K562 (cell line): ENCODE data around the gene RAP1A. TPM values are rescaled to one million over a fixed set of nuclear protein-coding genes. Genes with fewer than 3 reads are reported as not detected.

Experiments
- ATAC-seq: fragments of 200-7000 bp; cut with Tn5 transposase; 3 replicates; pipeline ENCODE4 v1.9.1; 2020; ENCODE audit warnings: moderate library complexity
- BruUV-seq: library from RNA; stranded (reverse); fragments of 400-500 nt; replicated peaks from 2 replicates; lab custom pipeline; 2021; lab: Mats Ljungman, UMichigan
- CTCF ChIA-PET: fragments of 300-600 bp; formaldehyde crosslinking; extraction: SDS; loops from one replicate; lab custom pipeline; 2021; ENCODE audit warnings: low intra/inter-chr PET ratio; lab: Yijun Ruan, JAX
- POLR2A ChIA-PET: fragments of 300-600, 350-650 bp; sonication (Branson Sonifier 250); formaldehyde crosslinking; extraction: SDS; loops from one replicate; lab custom pipeline; 2021; ENCODE audit warnings: antibody characterized with exemption, inconsistent platforms; lab: Yijun Ruan, JAX
- DNase-seq, 4 experiments: peaks; one replicate each; pipeline versions ENCODE4 v3.0.0 to v3.0.0-alpha.2; 2011 to 2018; ENCODE audit warnings: low spot score in 3 of 4, mixed read lengths in 3 of 4; ENCODE audit errors: extremely low read depth in 1 of 4
- FAIRE-seq: peaks from 2 replicates; lab custom pipeline; 2011; peaks lifted over from hg19 to GRCh38; lab: Jason Lieb, UNC
- H2AFZ ChIP-seq: 2 replicates; pipeline ENCODE4 v1.6.0; 2011; ENCODE audit warnings: low read depth, low read length, control low read depth, inconsistent platforms
- H3K27ac ChIP-seq: fragments of 200-600 bp; 3 replicates; pipeline ENCODE4 v1.8.0; 2011; ENCODE audit warnings: low read depth, mild to moderate bottlenecking, control low read depth, inconsistent platforms, low read length, moderate library complexity, mixed read lengths; ENCODE audit errors: extremely low read depth
- H3K27me3 ChIP-seq, 2 experiments: fragments of 300-600 bp in 1 of 2; 2 replicates in 1 of 2; 3 replicates in 1 of 2; pipeline versions ENCODE4 v1.6.0 to v1.8.0; 2011; ENCODE audit warnings: inconsistent platforms in 2 of 2, low read length in 2 of 2, mild to moderate bottlenecking in 1 of 2, mixed read lengths in 1 of 2, moderate library complexity in 1 of 2; ENCODE audit not compliant: control insufficient read depth in 2 of 2, insufficient read depth in 2 of 2
- H3K36me3 ChIP-seq: fragments of 300-600 bp; 3 replicates; pipeline ENCODE4 v1.8.0; 2011; ENCODE audit warnings: mild to moderate bottlenecking, low read length, inconsistent platforms; ENCODE audit not compliant: control insufficient read depth, insufficient read depth
- H3K4me1 ChIP-seq, 2 experiments: fragments of 200-600 bp in 1 of 2; replicated peaks in 1 of 2; 2 replicates in 1 of 2; 3 replicates in 1 of 2; pipeline versions ENCODE4 v1.5.1 to v1.8.0; 2011; ENCODE audit warnings: inconsistent platforms in 2 of 2, low read length in 2 of 2, mild to moderate bottlenecking in 1 of 2, mixed read lengths in 1 of 2, moderate library complexity in 1 of 2; ENCODE audit not compliant: control insufficient read depth in 2 of 2, insufficient read depth in 2 of 2
- H3K4me2 ChIP-seq: 2 replicates; pipeline ENCODE4 v1.6.1; 2011; ENCODE audit warnings: low read length, control low read depth, inconsistent platforms, mixed read lengths; ENCODE audit not compliant: insufficient read depth
- H3K4me3 ChIP-seq: fragments of 200-600 bp; sonication (generic), shearing (Covaris generic); 2 replicates; pipeline ENCODE4 v1.5.1; 2016; ENCODE audit warnings: control low read depth, inconsistent platforms
- H3K79me2 ChIP-seq: fragments of 200-600 bp; 3 replicates; pipeline ENCODE4 v1.8.0; 2011; ENCODE audit warnings: low read length, inconsistent platforms; ENCODE audit not compliant: control insufficient read depth, insufficient read depth
- H3K9ac ChIP-seq, 2 experiments: 2 replicates each; pipeline versions ENCODE4 v1.6.0 to v1.6.1; 2011; ENCODE audit warnings: low read depth in 2 of 2, low read length in 2 of 2, control low read depth in 1 of 2, inconsistent platforms in 1 of 2, mild to moderate bottlenecking in 1 of 2, mixed read lengths in 1 of 2; ENCODE audit not compliant: insufficient read depth in 1 of 2
- H3K9me1 ChIP-seq: one replicate; pipeline ENCODE4 v1.6.0; 2011; ENCODE audit warnings: inconsistent platforms, mild to moderate bottlenecking, low read length, moderate library complexity; ENCODE audit not compliant: control insufficient read depth, insufficient read depth
- H3K9me3 ChIP-seq: replicated peaks from 2 replicates; pipeline ENCODE4 v1.5.1; 2011; ENCODE audit warnings: low read depth, low read length, inconsistent platforms; ENCODE audit not compliant: control insufficient read depth, insufficient read depth
- H4K20me1 ChIP-seq: replicated peaks from 2 replicates; pipeline ENCODE4 v1.6.1; 2011; ENCODE audit warnings: low read length, inconsistent platforms, mixed read lengths; ENCODE audit not compliant: control insufficient read depth, insufficient read depth
- LCOR ChIP-seq: sonication (generic); formaldehyde crosslinking; IDR thresholded peaks from 2 replicates; pipeline ENCODE4 v1.8.0; 2022; ENCODE audit warnings: mild to moderate bottlenecking, missing genetic modification reagents
- NFE2L1 ChIP-seq: fragments of 450-650 bp; IDR thresholded peaks from 2 replicates; pipeline ENCODE4 v1.6.1; 2016; ENCODE audit warnings: missing genetic modification characterization, low read depth, mild to moderate bottlenecking, missing compliant biosample characterization, moderate library complexity, borderline replicate concordance
- RBBP5 ChIP-seq: fragments of 200-600 bp; sonication (generic); IDR thresholded peaks from 2 replicates; pipeline ENCODE4 v1.6.1; 2012; ENCODE audit warnings: borderline replicate concordance, mild to moderate bottlenecking, low read length, control low read depth, inconsistent platforms; ENCODE audit not compliant: insufficient read depth, poor library complexity, severe bottlenecking
- RBM25 ChIP-seq: fragments of 200-400 bp; formaldehyde crosslinking; IDR thresholded peaks from 2 replicates; pipeline ENCODE4 v1.6.1; 2018; ENCODE audit warnings: low read length, low read depth, moderate library complexity; ENCODE audit not compliant: severe bottlenecking
- TCFL5 ChIP-seq: fragments of 250-450 bp; sonication (Bioruptor Pico); conservative IDR thresholded peaks from 2 replicates; pipeline ENCODE4 v1.6.1; 2021; ENCODE audit warnings: mild to moderate bottlenecking, moderate library complexity, matching md5 sums
- TOE1 ChIP-seq, 2 experiments: fragments of 450-650 bp in 1 of 2; sonication (generic) in 1 of 2; formaldehyde crosslinking in 1 of 2; IDR thresholded peaks; 2 replicates each; pipeline versions ENCODE4 v1.7.1 to v1.8.0; 2016 to 2022; ENCODE audit warnings: borderline replicate concordance in 2 of 2, mild to moderate bottlenecking in 2 of 2, antibody characterized with exemption in 1 of 2, inconsistent platforms in 1 of 2, low read depth in 1 of 2, missing genetic modification reagents in 1 of 2, moderate library complexity in 1 of 2
- WGBS: fragments of 100-300 bp; shearing (Covaris generic); methylation state at CpG from one replicate; pipeline ENCODE4 v1.1.6; 2016; ENCODE audit warnings: low coverage, mixed read lengths; ENCODE audit not compliant: insufficient coverage; ENCODE audit errors: missing lambda C conversion rate; 5-methylcytosine and 5-hydroxymethylcytosine counted together
- in situ Hi-C: fragments of 300-500 bp; cut with MboI; formaldehyde crosslinking; loops from 4 replicates; pipeline ENCODE4 v1.15.0; 2018; ENCODE audit warnings: inconsistent platforms, mixed read lengths
- intact Hi-C: fragments of 100-400 bp; cut with micrococcal nuclease; formaldehyde crosslinking; loops from 2 replicates; pipeline ENCODE4 v1.14.2; 2022
- polyA plus RNA-seq, 8 experiments: library from polyadenylated mRNA; depleted of rRNA in 4 of 8; stranded (reverse) in 5 of 8; unstranded in 3 of 8; fragments of >200 nt; fragmentation: Nextera tagmentation in 2 of 8; fragmentation: Illumina TruSeq in 1 of 8; extraction: Ambion mirVana in 2 of 8; extraction: Trizol in 1 of 8; gene quantifications; 2 replicates each; pipeline versions ENCODE4 v1.2.1 to v1.2.3, GENCODE V29; 2011 to 2014; ENCODE audit warnings: inconsistent platforms in 1 of 8, missing spikeins in 1 of 8
- total RNA-seq, 7 experiments: library from RNA; depleted of rRNA in 6 of 7; stranded (reverse); fragments of >200 nt in 6 of 7; fragmentation: Illumina TruSeq in 2 of 7; extraction: Trizol in 2 of 7; gene quantifications; 2 replicates each; pipeline versions ENCODE4 v1.2.1 to v1.2.3, GENCODE V29; 2011 to 2021; ENCODE audit warnings: low replicate concordance in 1 of 7
- TF ChIP-seq, protein P1 (sequence below): fragments of 250-450 bp; sonication (Bioruptor Pico); IDR thresholded peaks from 2 replicates; pipeline ENCODE4 v1.4.0; 2020
- TF ChIP-seq, protein P2 (sequence below): fragments of 200-800 bp; sonication (Bioruptor generic); IDR thresholded peaks from 2 replicates; pipeline ENCODE4 v1.6.1; 2017; ENCODE audit warnings: missing genetic modification characterization, missing compliant biosample characterization

Gene RAP1A
- total and polyA plus RNA-seq, 9 of the 15 experiments (the other 6 are each of a cell fraction or from before 2014, with no cell fraction given) = 13.4 to 86.2 (median 32.5) TPM

DNA sequence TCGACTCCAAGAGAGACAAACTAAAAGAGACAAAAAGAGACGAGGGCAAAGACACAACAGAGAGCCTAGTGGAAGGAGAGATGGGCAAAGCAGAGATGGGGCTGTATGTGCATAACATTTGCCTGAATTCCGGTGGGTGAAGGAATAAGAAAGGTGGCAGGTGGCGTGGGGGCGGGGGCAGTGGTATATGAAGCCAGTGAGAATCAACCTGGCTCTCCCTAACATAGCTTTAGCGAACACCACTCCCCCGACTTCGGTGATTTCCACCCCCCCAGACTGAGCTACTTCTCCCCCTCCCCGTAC lies 118.5 kb downstream of the RAP1A start:
- H2AFZ ChIP-seq = no peak overlapping the region
- FAIRE-seq (no peak), ATAC-seq (no peak), DNase-seq (no peak)
- intact Hi-C loops = no loop called here
- CTCF ChIA-PET = interaction anchor here (0.8 kb wide), 1 partner anchor 10 kb away, joined by 3 read pairs; no protein-coding TSS in a partner anchor
- H3K27ac ChIP-seq = no peak overlapping the region
- 23% methylated on average over 9 of the region's 9 CpGs for WGBS
- no peak for TF ChIP-seq RBM25
- TF ChIP-seq, protein P1, sequence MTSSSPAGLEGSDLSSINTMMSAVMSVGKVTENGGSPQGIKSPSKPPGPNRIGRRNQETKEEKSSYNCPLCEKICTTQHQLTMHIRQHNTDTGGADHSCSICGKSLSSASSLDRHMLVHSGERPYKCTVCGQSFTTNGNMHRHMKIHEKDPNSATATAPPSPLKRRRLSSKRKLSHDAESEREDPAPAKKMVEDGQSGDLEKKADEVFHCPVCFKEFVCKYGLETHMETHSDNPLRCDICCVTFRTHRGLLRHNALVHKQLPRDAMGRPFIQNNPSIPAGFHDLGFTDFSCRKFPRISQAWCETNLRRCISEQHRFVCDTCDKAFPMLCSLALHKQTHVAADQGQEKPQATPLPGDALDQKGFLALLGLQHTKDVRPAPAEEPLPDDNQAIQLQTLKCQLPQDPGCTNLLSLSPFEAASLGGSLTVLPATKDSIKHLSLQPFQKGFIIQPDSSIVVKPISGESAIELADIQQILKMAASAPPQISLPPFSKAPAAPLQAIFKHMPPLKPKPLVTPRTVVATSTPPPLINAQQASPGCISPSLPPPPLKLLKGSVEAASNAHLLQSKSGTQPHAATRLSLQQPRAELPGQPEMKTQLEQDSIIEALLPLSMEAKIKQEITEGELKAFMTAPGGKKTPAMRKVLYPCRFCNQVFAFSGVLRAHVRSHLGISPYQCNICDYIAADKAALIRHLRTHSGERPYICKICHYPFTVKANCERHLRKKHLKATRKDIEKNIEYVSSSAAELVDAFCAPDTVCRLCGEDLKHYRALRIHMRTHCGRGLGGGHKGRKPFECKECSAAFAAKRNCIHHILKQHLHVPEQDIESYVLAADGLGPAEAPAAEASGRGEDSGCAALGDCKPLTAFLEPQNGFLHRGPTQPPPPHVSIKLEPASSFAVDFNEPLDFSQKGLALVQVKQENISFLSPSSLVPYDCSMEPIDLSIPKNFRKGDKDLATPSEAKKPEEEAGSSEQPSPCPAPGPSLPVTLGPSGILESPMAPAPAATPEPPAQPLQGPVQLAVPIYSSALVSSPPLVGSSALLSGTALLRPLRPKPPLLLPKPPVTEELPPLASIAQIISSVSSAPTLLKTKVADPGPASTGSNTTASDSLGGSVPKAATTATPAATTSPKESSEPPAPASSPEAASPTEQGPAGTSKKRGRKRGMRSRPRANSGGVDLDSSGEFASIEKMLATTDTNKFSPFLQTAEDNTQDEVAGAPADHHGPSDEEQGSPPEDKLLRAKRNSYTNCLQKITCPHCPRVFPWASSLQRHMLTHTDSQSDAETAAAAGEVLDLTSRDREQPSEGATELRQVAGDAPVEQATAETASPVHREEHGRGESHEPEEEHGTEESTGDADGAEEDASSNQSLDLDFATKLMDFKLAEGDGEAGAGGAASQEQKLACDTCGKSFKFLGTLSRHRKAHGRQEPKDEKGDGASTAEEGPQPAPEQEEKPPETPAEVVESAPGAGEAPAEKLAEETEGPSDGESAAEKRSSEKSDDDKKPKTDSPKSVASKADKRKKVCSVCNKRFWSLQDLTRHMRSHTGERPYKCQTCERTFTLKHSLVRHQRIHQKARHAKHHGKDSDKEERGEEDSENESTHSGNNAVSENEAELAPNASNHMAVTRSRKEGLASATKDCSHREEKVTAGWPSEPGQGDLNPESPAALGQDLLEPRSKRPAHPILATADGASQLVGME = no peak
- no peak for TF ChIP-seq TCFL5 (CRISPR knock-in tag)
- TF ChIP-seq RBBP5 = no peak
- TF ChIP-seq, protein P2, sequence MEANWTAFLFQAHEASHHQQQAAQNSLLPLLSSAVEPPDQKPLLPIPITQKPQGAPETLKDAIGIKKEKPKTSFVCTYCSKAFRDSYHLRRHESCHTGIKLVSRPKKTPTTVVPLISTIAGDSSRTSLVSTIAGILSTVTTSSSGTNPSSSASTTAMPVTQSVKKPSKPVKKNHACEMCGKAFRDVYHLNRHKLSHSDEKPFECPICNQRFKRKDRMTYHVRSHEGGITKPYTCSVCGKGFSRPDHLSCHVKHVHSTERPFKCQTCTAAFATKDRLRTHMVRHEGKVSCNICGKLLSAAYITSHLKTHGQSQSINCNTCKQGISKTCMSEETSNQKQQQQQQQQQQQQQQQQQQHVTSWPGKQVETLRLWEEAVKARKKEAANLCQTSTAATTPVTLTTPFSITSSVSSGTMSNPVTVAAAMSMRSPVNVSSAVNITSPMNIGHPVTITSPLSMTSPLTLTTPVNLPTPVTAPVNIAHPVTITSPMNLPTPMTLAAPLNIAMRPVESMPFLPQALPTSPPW = no peak
- TF ChIP-seq TOE1 (IDR thresholded peaks at IDR 0.05; ENCODE audit: borderline replicate concordance) = no peak
- no peak for TF ChIP-seq TOE1 (CRISPR knock-in tag; IDR thresholded peaks at IDR 0.05; ENCODE audit: borderline replicate concordance, low read depth)
- TF ChIP-seq NFE2L1 (tag) = no peak
- TF ChIP-seq LCOR (CRISPR knock-in tag) = no peak
- no peaks in the 10 kb centered on the region for H3K36me3 ChIP-seq
- BruUV-seq = no TSS peak
- H3K4me3 ChIP-seq = no peak overlapping the region
- H3K9ac ChIP-seq = no peak overlapping the region
- POLR2A ChIA-PET = no interaction called here
- H3K79me2 ChIP-seq = no peaks in the 10 kb centered on the region
- peaks cover 8 to 35% of the 10 kb centered on the region in 2 experiments for H3K4me1 ChIP-seq
- no peaks in the 10 kb centered on the region; the same call in none of the 2 replicates for H4K20me1 ChIP-seq
- in situ Hi-C loops = no loop called here
- H3K9me3 ChIP-seq = no peaks in the 10 kb centered on the region
- H3K27me3 ChIP-seq = peaks cover 34 to 74% of the 10 kb centered on the region in 2 experiments
- H3K9me1 ChIP-seq = peaks cover 2% of the 10 kb centered on the region
- H3K4me2 ChIP-seq = no peak overlapping the region
